ENCODE data around the gene CHRM3.

Gene CHRM3

GRCh38 chr1:239426821-239427475, 40.6 kb downstream of the CHRM3 start:
- FAIRE-seq (no peak), DNase-seq (ENCODE audit: insufficient read length, low spot score) (no peak)
- TF ChIP-seq TAF1 (IDR thresholded peaks at IDR 0.05; ENCODE audit: low read depth, low read length) (no peak), SPI1 (IDR thresholded peaks at IDR 0.05; ENCODE audit: low read depth, low read length) (no peak), POLR2AphosphoS5 (IDR thresholded peaks at IDR 0.05; ENCODE audit: low read depth, low read length) (no peak), PAX5 (IDR thresholded peaks at IDR 0.05; ENCODE audit: insufficient read depth, low read length, severe bottlenecking) (no peak), POU2F2 (IDR thresholded peaks at IDR 0.05; ENCODE audit: low read depth, low read length) (no peak), POLR2A (IDR thresholded peaks at IDR 0.05; ENCODE audit: low read depth, low read length) (no peak)

DNA sequence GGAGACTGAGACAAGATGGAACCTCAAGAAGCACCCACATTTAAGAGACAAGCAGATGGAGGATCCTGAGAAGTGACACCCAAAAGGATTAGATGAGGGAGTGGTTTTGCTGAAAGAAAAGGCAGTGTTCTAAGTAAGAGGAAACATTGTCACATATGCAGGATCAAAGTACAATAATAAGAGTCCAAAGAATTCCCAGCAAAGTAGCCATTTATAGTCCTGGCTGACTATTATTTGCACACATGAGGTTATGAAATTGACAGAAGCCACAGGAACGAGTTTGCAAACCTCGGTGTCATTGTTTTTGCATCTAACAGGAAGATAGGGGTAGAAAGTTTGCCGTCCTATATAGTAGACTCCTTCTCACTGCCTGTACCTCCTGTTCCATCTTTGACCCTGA, 41.3 kb downstream of the CHRM3 start:
- TF ChIP-seq POLR2A (IDR thresholded peaks at IDR 0.05; ENCODE audit: low read depth, low read length) (no peak), POU2F2 (IDR thresholded peaks at IDR 0.05; ENCODE audit: low read depth, low read length) (no peak), POLR2AphosphoS5 (IDR thresholded peaks at IDR 0.05; ENCODE audit: low read depth, low read length) (no peak), PAX5 (IDR thresholded peaks at IDR 0.05; ENCODE audit: insufficient read depth, low read length, severe bottlenecking) (no peak), SPI1 (IDR thresholded peaks at IDR 0.05; ENCODE audit: low read depth, low read length) (no peak), TAF1 (IDR thresholded peaks at IDR 0.05; ENCODE audit: low read depth, low read length) (no peak)
- DNase-seq (ENCODE audit: insufficient read length, low spot score) (no peak), FAIRE-seq (no peak)

GRCh38 chr1:239428120-239428710, 41.8 kb downstream of the CHRM3 start:
- TF ChIP-seq PAX5 (IDR thresholded peaks at IDR 0.05; ENCODE audit: insufficient read depth, low read length, severe bottlenecking) (no peak), POU2F2 (IDR thresholded peaks at IDR 0.05; ENCODE audit: low read depth, low read length) (no peak), TAF1 (IDR thresholded peaks at IDR 0.05; ENCODE audit: low read depth, low read length) (no peak), POLR2AphosphoS5 (IDR thresholded peaks at IDR 0.05; ENCODE audit: low read depth, low read length) (no peak), POLR2A (IDR thresholded peaks at IDR 0.05; ENCODE audit: low read depth, low read length) (no peak), SPI1 (IDR thresholded peaks at IDR 0.05; ENCODE audit: low read depth, low read length) (no peak)
- FAIRE-seq = no peak
- DNase-seq (ENCODE audit: insufficient read length, low spot score) = no peak

DNA sequence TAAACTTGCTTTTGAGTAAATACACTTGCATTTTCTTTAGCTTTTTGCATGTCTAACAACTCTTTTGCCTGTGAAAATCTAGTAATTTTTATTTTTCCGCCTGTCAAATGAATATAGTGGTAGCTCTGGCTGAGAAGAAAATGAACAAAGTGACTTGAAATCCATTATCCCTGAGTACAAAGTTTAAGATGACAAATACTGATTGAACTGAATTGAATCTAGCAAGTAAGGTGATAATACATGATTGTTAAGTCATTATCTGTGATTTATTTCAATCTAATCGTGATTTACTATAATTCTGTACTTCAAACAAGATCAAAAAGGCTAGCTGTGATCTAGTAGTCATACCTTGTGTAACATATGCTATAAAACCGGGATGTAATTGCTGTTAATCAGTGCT, 42.8 kb downstream of the CHRM3 start:
- DNase-seq (ENCODE audit: insufficient read length, low spot score) (no peak), FAIRE-seq (no peak)
- TF ChIP-seq POU2F2 (IDR thresholded peaks at IDR 0.05; ENCODE audit: low read depth, low read length) (no peak), PAX5 (IDR thresholded peaks at IDR 0.05; ENCODE audit: insufficient read depth, low read length, severe bottlenecking) (no peak), TAF1 (IDR thresholded peaks at IDR 0.05; ENCODE audit: low read depth, low read length) (no peak), POLR2A (IDR thresholded peaks at IDR 0.05; ENCODE audit: low read depth, low read length) (no peak), POLR2AphosphoS5 (IDR thresholded peaks at IDR 0.05; ENCODE audit: low read depth, low read length) (no peak), SPI1 (IDR thresholded peaks at IDR 0.05; ENCODE audit: low read depth, low read length) (no peak)

DNA sequence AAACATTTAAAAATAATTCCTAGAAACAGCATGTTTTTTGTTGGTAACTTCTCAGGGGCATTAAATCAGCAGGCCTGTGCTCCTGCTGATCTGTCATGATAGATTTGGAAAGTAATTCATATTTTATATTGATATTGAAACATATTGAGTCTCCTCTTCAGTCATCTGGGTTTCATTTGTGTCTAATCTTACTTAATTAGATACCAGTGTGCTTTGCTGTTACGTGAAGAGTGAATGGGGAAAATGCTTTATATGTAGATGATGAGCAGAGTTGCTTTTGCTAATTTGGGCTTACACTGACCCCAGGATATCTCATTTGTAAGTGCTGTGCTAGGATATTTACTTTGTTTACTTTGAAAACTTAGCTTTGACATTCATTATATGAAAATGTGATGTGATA, 45.9 kb downstream of the CHRM3 start:
- no peak for TF ChIP-seq SPI1 (IDR thresholded peaks at IDR 0.05; ENCODE audit: low read depth, low read length)
- TF ChIP-seq TAF1 (IDR thresholded peaks at IDR 0.05; ENCODE audit: low read depth, low read length) = no peak
- TF ChIP-seq POU2F2 (IDR thresholded peaks at IDR 0.05; ENCODE audit: low read depth, low read length) = no peak
- TF ChIP-seq PAX5 (IDR thresholded peaks at IDR 0.05; ENCODE audit: insufficient read depth, low read length, severe bottlenecking) = no peak
- no peak for TF ChIP-seq POLR2AphosphoS5 (IDR thresholded peaks at IDR 0.05; ENCODE audit: low read depth, low read length)
- no peak for TF ChIP-seq POLR2A (IDR thresholded peaks at IDR 0.05; ENCODE audit: low read depth, low read length)
- DNase-seq (ENCODE audit: insufficient read length, low spot score) = no peak
- no peak for FAIRE-seq

GRCh38 chr1:239434181-239434580, 47.8 kb downstream of the CHRM3 start:
- FAIRE-seq (no peak), DNase-seq (ENCODE audit: insufficient read length, low spot score) (no peak)
- no peak for TF ChIP-seq TAF1 (IDR thresholded peaks at IDR 0.05; ENCODE audit: low read depth, low read length)
- TF ChIP-seq POLR2AphosphoS5 (IDR thresholded peaks at IDR 0.05; ENCODE audit: low read depth, low read length) = no peak
- no peak for TF ChIP-seq POU2F2 (IDR thresholded peaks at IDR 0.05; ENCODE audit: low read depth, low read length)
- no peak for TF ChIP-seq SPI1 (IDR thresholded peaks at IDR 0.05; ENCODE audit: low read depth, low read length)
- TF ChIP-seq PAX5 (IDR thresholded peaks at IDR 0.05; ENCODE audit: insufficient read depth, low read length, severe bottlenecking) = no peak
- no peak for TF ChIP-seq POLR2A (IDR thresholded peaks at IDR 0.05; ENCODE audit: low read depth, low read length)
